ENCODE results near the gene MBD3L1. TPM values are rescaled to one million over a fixed set of nuclear protein-coding genes. Genes with fewer than 3 reads are reported as not detected.

The MBD3L1 gene
- polyA plus RNA-seq, 1 of the 3 experiments (the other 2 are of a cell fraction): not detected

- Histone ChIP-seq H3K27ac (ENCODE audit: low read depth in 2 of 2, low read length in 1 of 2) (no peak overlapping the region), H2AFZ (ENCODE audit: low read depth) (no peak overlapping the region), H3K9me2 (no peaks in the 10 kb centered on the region), H4K20me1 (ENCODE audit: insufficient read depth) (no peaks in the 10 kb centered on the region), H3K9ac (no peak overlapping the region), H3K36me3 (replicated peaks in 1 of 2; ENCODE audit: control insufficient read depth in 1 of 2, insufficient read depth in 2 of 2, low read length in 1 of 2) (no peaks in the 10 kb centered on the region), H3K4me2 (no peak overlapping the region), H3K9me3 (no peaks in the 10 kb centered on the region), H3F3A (replicated peaks; ENCODE audit: insufficient read depth) (no peaks in the 10 kb centered on the region), H3K27me3 (ENCODE audit: insufficient read depth) (no peaks in the 10 kb centered on the region; the same call in 1 of the 2 replicates), H3K4me3 (ENCODE audit: low read depth in 2 of 2, low read length in 1 of 2) (no peak overlapping the region), H3K79me2 (ENCODE audit: insufficient read depth) (no peaks in the 10 kb centered on the region), H3K4me1 (ENCODE audit: control insufficient read depth in 1 of 2, insufficient read depth in 2 of 2, low read depth in 1 of 2, low read length in 1 of 2) (no peaks in the 10 kb centered on the region)
- TF ChIP-seq PBX3 (IDR thresholded peaks at IDR 0.05): no peak
- TF ChIP-seq FOXM1 (IDR thresholded peaks at IDR 0.05; ENCODE audit: low read depth): no peak
- no peak for TF ChIP-seq ZBTB33 (IDR thresholded peaks at IDR 0.05; ENCODE audit: borderline replicate concordance, low read depth)
- no peak for TF ChIP-seq USF2 (IDR thresholded peaks at IDR 0.05; ENCODE audit: borderline replicate concordance, low read depth, low read length)
- no peak for TF ChIP-seq REST (IDR thresholded peaks at IDR 0.05; ENCODE audit: low read depth, low read length)
- no peak for TF ChIP-seq ELF1 (IDR thresholded peaks at IDR 0.05)
- TF ChIP-seq IRF3 (IDR thresholded peaks at IDR 0.05; ENCODE audit: low read depth, low read length): no peak
- TF ChIP-seq FOSL2 (IDR thresholded peaks at IDR 0.05; ENCODE audit: borderline replicate concordance, low read depth): no peak
- no peak for TF ChIP-seq RAD21 (IDR thresholded peaks at IDR 0.05; ENCODE audit: low read length)
- no peak for TF ChIP-seq MXI1 (IDR thresholded peaks at IDR 0.05; ENCODE audit: low read depth, low read length)
- no peak for TF ChIP-seq SMC3 (IDR thresholded peaks at IDR 0.05; ENCODE audit: low read depth, low read length)
- no peak for TF ChIP-seq JUND (IDR thresholded peaks at IDR 0.05)
- TF ChIP-seq TEAD4 (IDR thresholded peaks at IDR 0.05; ENCODE audit: borderline replicate concordance, insufficient read depth): no peak
- TF ChIP-seq FOXJ3 (CRISPR knock-in tag; IDR thresholded peaks at IDR 0.05): no peak
- no peak for TF ChIP-seq NFIC (IDR thresholded peaks at IDR 0.05; ENCODE audit: borderline replicate concordance)
- TF ChIP-seq USF1 (IDR thresholded peaks at IDR 0.05; ENCODE audit: borderline replicate concordance, low read depth): no peak
- TF ChIP-seq SIN3A (IDR thresholded peaks at IDR 0.05; ENCODE audit: borderline replicate concordance, low read depth, low read length): no peak
- TF ChIP-seq RCOR1 (IDR thresholded peaks at IDR 0.05; ENCODE audit: low read length): no peak
- TF ChIP-seq POLR2AphosphoS5 (IDR thresholded peaks at IDR 0.05; ENCODE audit: low read depth, low read length): no peak
- CTCF ChIA-PET: no interaction called here
- no peak for DNase-seq
- 12% methylated on average over 3 of the region's 3 CpGs for WGBS (ENCODE audit: low lambda C conversion rate)
- POLR2A ChIA-PET: no interaction called here
Measured at GRCh38 chr19:8858260-8858659, 26.1 kb downstream of the MBD3L1 start.
